HCT116 (cell line): Measurements from ENCODE around the gene SGF29. TPM values are rescaled to one million over a fixed set of nuclear protein-coding genes. Genes with fewer than 3 reads are reported as not detected.

Experiments
- ATAC-seq: fragments of 200-7000 bp; cut with Tn5 transposase; 2 replicates; pipeline ENCODE4 v1.9.1; 2020; ENCODE audit warnings: mild to moderate bottlenecking, moderate library complexity
- BruUV-seq: library from RNA; stranded (reverse); fragments of 400-500 nt; replicated peaks from 2 replicates; lab custom pipeline; 2021; lab: Mats Ljungman, UMichigan
- CTCF ChIA-PET: fragments of 300-600 bp; sonication (Branson Sonifier 250); formaldehyde crosslinking; loops from one replicate; lab custom pipeline; 2021; ENCODE audit warnings: antibody characterized with exemption; lab: Charles Lee
- POLR2A ChIA-PET: fragments of 300-600, 350-600 bp; sonication (Branson Sonifier 250); formaldehyde crosslinking; loops from one replicate; lab custom pipeline; 2021; ENCODE audit warnings: antibody characterized with exemption; lab: Charles Lee
- RAD21 ChIA-PET, 2 experiments: fragments of 300-600 bp; sonication (Branson Sonifier 250); formaldehyde crosslinking; loops; one replicate each; lab custom pipeline; 2023; ENCODE audit warnings: low total read pairs in 2 of 2; ENCODE audit not compliant: uncharacterized antibody in 2 of 2, unreplicated experiment in 2 of 2, low non-redundant PET in 1 of 2; lab: Charles Lee
- DNase-seq: peaks from one replicate; pipeline ENCODE4 v3.0.0-alpha.2; 2010; ENCODE audit warnings: low read depth, low spot score
- H2AFZ ChIP-seq: fragments of 200-600 bp; shearing (Covaris generic), sonication (generic); 2 replicates; pipeline ENCODE4 v1.6.1; 2017; ENCODE audit warnings: low read depth, mixed run types, mixed read lengths, antibody characterized with exemption, low read length; ENCODE audit not compliant: poor library complexity, severe bottlenecking
- H3K27ac ChIP-seq: 2 replicates; pipeline ENCODE4 v1.5.1; 2012; ENCODE audit warnings: low read depth, low read length
- H3K27me3 ChIP-seq: fragments of 200-600 bp; sonication (generic); 2 replicates; pipeline ENCODE4 v1.6.1; 2016; ENCODE audit warnings: mixed run types, low read length, mixed read lengths; ENCODE audit not compliant: insufficient read depth
- H3K36me3 ChIP-seq, 2 experiments: fragments of 200-500 bp in 1 of 2; fragments of 200-600 bp in 1 of 2; sonication (Bioruptor generic) in 1 of 2; sonication (generic) in 1 of 2; 2 replicates each; pipeline versions ENCODE4 v1.5.1 to v1.6.1; 2014 to 2016; ENCODE audit warnings: low read length in 2 of 2, inconsistent platforms in 1 of 2, mixed read lengths in 1 of 2, mixed run types in 1 of 2; ENCODE audit not compliant: insufficient read depth in 2 of 2, control insufficient read depth in 1 of 2
- H3K4me1 ChIP-seq, 2 experiments: fragments of 200-600 bp in 1 of 2; sonication (generic) in 1 of 2; 2 replicates each; pipeline versions ENCODE4 v1.5.1 to v1.6.1; 2012 to 2017; ENCODE audit warnings: low read length in 2 of 2, inconsistent platforms in 1 of 2, mild to moderate bottlenecking in 1 of 2, mixed read lengths in 1 of 2, mixed run types in 1 of 2, moderate library complexity in 1 of 2; ENCODE audit not compliant: insufficient read depth in 2 of 2, control insufficient read depth in 1 of 2
- H3K4me2 ChIP-seq: fragments of 200-600 bp; sonication (generic); 2 replicates; pipeline ENCODE4 v1.6.1; 2017; ENCODE audit warnings: mixed run types, low read length, mixed read lengths
- H3K4me3 ChIP-seq, 2 experiments: fragments of 200-600 bp in 1 of 2; sonication (generic) in 1 of 2; replicated peaks in 1 of 2; 2 replicates each; pipeline ENCODE4 v1.5.1; 2011 to 2016; ENCODE audit warnings: low read length in 2 of 2, control low read depth in 1 of 2, low read depth in 1 of 2, mild to moderate bottlenecking in 1 of 2, mixed read lengths in 1 of 2, mixed run types in 1 of 2
- H3K79me2 ChIP-seq: fragments of 200-600 bp; sonication (generic); 2 replicates; pipeline ENCODE4 v1.6.1; 2017; ENCODE audit warnings: mild to moderate bottlenecking, mixed run types, low read length, moderate library complexity, mixed read lengths; ENCODE audit not compliant: insufficient read depth
- H3K9ac ChIP-seq: fragments of 200-600 bp; sonication (generic); 2 replicates; pipeline ENCODE4 v1.6.1; 2016; ENCODE audit warnings: low read length, mixed read lengths
- H3K9me2 ChIP-seq: fragments of 200-600 bp; sonication (generic), shearing (Covaris generic); 2 replicates; pipeline ENCODE4 v1.6.1; 2017; ENCODE audit warnings: mixed run types, mild to moderate bottlenecking, moderate library complexity; ENCODE audit not compliant: insufficient read depth
- H3K9me3 ChIP-seq, 2 experiments: fragments of 200-500 bp in 1 of 2; fragments of 200-600 bp in 1 of 2; sonication (Bioruptor generic) in 1 of 2; sonication (generic) in 1 of 2; 2 replicates each; pipeline ENCODE4 v1.6.1; 2014 to 2017; ENCODE audit warnings: low read length in 2 of 2, mixed read lengths in 2 of 2, inconsistent platforms in 1 of 2, low read depth in 1 of 2, mild to moderate bottlenecking in 1 of 2, mixed run types in 1 of 2, moderate library complexity in 1 of 2; ENCODE audit not compliant: control insufficient read depth in 1 of 2, insufficient read depth in 1 of 2
- H4K20me1 ChIP-seq: fragments of 200-600 bp; sonication (generic), shearing (Covaris generic); 2 replicates; pipeline ENCODE4 v1.6.1; 2017; ENCODE audit warnings: mixed run types, mild to moderate bottlenecking, moderate library complexity; ENCODE audit not compliant: insufficient read depth
- ATF3 ChIP-seq: IDR thresholded peaks from 2 replicates; pipeline ENCODE4 v1.6.1; 2012
- CBX3 ChIP-seq: IDR thresholded peaks from 2 replicates; pipeline ENCODE4 v1.6.1; 2012; ENCODE audit warnings: low read depth
- CEBPB ChIP-seq: IDR thresholded peaks from 2 replicates; pipeline ENCODE4 v1.6.1; 2012; ENCODE audit warnings: low read depth
- ELF1 ChIP-seq: IDR thresholded peaks from 2 replicates; pipeline ENCODE4 v1.6.1; 2012; ENCODE audit warnings: low read depth, borderline replicate concordance
- EZH2 ChIP-seq: fragments of 200-600 bp; sonication (generic); IDR thresholded peaks from 2 replicates; pipeline ENCODE4 v1.6.1; 2017; ENCODE audit warnings: antibody characterized with exemption, mixed run types
- EZH2phosphoT487 ChIP-seq: fragments of 200-600 bp; IDR thresholded peaks from 2 replicates; pipeline ENCODE4 v1.6.1; 2018; ENCODE audit warnings: antibody characterized with exemption, borderline replicate concordance
- FOSL1 ChIP-seq: IDR thresholded peaks from 2 replicates; pipeline ENCODE4 v1.6.1; 2012; ENCODE audit warnings: low read depth
- MAX ChIP-seq: IDR thresholded peaks from 2 replicates; pipeline ENCODE4 v1.6.1; 2012
- POLR2A ChIP-seq: IDR thresholded peaks from 2 replicates; pipeline ENCODE4 v1.7.0; 2011; ENCODE audit warnings: borderline replicate concordance; ENCODE audit not compliant: insufficient read depth, insufficient read length; ENCODE audit errors: extremely low read depth
- POLR2AphosphoS5 ChIP-seq: IDR thresholded peaks from 2 replicates; pipeline ENCODE4 v1.6.1; 2011; ENCODE audit warnings: mild to moderate bottlenecking, low read depth, low read length, moderate library complexity
- RAD21 ChIP-seq: IDR thresholded peaks from 2 replicates; pipeline ENCODE4 v1.6.1; 2012; ENCODE audit warnings: low read depth, mild to moderate bottlenecking
- SP1 ChIP-seq: IDR thresholded peaks from 2 replicates; pipeline ENCODE4 v1.6.1; 2012; ENCODE audit warnings: low read depth
- SRF ChIP-seq: IDR thresholded peaks from 2 replicates; pipeline ENCODE4 v1.6.1; 2012; ENCODE audit warnings: low read depth
- TCF7L2 ChIP-seq: IDR thresholded peaks from 2 replicates; pipeline ENCODE4 v1.7.0; 2011; ENCODE audit warnings: borderline replicate concordance, inconsistent platforms; ENCODE audit not compliant: insufficient read depth, insufficient read length; ENCODE audit errors: extremely low read depth
- YY1 ChIP-seq: IDR thresholded peaks from 2 replicates; pipeline ENCODE4 v1.6.1; 2011; ENCODE audit warnings: low read length, low read depth, moderate library complexity, mild to moderate bottlenecking; ENCODE audit not compliant: insufficient replicate concordance; ENCODE audit errors: extremely low read depth
- ZFX ChIP-seq: fragments of 450-650 bp; IDR thresholded peaks from 2 replicates; pipeline ENCODE4 v1.6.1; 2017
- intact Hi-C: fragments of 100-400 bp; cut with micrococcal nuclease; formaldehyde crosslinking; loops from 2 replicates; pipeline ENCODE4 v1.10.0; 2022
- total RNA-seq: library from RNA; stranded (reverse); gene quantifications from one replicate; pipeline ENCODE4 v1.2.1, GENCODE V29; 2021; ENCODE audit not compliant: unreplicated experiment
- TF ChIP-seq, protein P1 (sequence below), 3 experiments: fragments of 200-600 bp in 1 of 3; sonication (generic) in 1 of 3; IDR thresholded peaks in 2 of 3; conservative IDR thresholded peaks in 1 of 3; 2 replicates each; pipeline ENCODE4 v1.5.1; 2012 to 2017; ENCODE audit warnings: low read depth in 2 of 3, low read length in 2 of 3, antibody characterized with exemption in 1 of 3, borderline replicate concordance in 1 of 3, control low read depth in 1 of 3, mild to moderate bottlenecking in 1 of 3, mixed read lengths in 1 of 3, mixed run types in 1 of 3, moderate library complexity in 1 of 3; ENCODE audit not compliant: insufficient read depth in 1 of 3
- TF ChIP-seq, protein P2 (sequence below): IDR thresholded peaks from 2 replicates; pipeline ENCODE4 v1.6.1; 2011; ENCODE audit warnings: mild to moderate bottlenecking, low read length, moderate library complexity; ENCODE audit not compliant: insufficient replicate concordance; ENCODE audit errors: extremely low read depth

The SGF29 gene
- total RNA-seq, 1 experiment from 2014 or later = 19.7 TPM

DNA sequence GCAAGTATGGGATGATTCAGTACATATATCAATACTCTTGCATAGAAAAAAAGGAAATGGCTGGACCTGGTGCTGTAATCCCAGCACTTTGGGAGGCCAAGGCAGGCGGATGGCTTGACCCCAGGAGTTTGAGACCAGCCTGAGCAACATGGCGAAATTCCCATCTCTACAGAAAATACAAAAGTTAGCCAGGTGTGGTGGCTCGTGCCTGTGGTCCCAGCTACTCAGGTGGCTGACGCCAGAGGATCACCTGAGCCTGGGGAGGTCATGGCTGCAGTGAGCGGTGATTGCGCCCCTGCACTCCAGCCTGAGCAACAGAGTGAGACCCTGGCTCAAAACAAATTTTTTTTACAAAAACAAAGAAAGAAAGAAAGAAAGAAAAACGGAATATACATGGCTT, 7.1 kb upstream of the SGF29 start (continued):
- TF ChIP-seq EZH2 (no peak), ATF3 (no peak), FOSL1 (no peak), SRF (no peak), EZH2phosphoT487 (no peak), ZFX (no peak), CBX3 (no peak), POLR2AphosphoS5 (no peak), ELF1 (no peak)

DNA sequence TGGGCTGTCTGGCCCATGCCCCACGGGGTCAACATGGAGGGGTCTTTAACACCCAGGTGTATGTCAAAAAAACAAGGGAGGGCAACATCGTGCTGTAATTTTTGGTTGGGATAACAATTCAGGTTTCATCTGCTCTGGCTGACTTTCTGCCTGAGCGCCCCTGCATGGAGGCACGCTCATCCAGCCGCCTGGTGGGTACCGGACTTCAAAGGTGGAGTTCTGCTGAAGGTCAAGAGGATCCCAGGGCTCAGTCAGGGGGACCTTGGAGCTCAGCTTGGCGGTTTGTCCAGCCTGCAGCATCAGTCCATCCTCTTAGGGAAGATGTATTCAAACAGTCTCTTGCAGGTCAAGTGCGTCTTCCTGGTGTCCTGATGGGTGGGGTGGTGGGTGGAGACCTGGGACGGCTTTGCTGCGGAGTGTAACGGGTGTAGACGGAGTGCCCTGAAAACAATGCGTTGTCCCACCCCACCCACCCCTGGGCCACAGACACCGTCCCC, 5.4 kb upstream of the SGF29 start:
- TF ChIP-seq FOSL1 = no peak
- no peak for TF ChIP-seq POLR2A
- no peak for TF ChIP-seq POLR2AphosphoS5
- TF ChIP-seq, protein P1, sequence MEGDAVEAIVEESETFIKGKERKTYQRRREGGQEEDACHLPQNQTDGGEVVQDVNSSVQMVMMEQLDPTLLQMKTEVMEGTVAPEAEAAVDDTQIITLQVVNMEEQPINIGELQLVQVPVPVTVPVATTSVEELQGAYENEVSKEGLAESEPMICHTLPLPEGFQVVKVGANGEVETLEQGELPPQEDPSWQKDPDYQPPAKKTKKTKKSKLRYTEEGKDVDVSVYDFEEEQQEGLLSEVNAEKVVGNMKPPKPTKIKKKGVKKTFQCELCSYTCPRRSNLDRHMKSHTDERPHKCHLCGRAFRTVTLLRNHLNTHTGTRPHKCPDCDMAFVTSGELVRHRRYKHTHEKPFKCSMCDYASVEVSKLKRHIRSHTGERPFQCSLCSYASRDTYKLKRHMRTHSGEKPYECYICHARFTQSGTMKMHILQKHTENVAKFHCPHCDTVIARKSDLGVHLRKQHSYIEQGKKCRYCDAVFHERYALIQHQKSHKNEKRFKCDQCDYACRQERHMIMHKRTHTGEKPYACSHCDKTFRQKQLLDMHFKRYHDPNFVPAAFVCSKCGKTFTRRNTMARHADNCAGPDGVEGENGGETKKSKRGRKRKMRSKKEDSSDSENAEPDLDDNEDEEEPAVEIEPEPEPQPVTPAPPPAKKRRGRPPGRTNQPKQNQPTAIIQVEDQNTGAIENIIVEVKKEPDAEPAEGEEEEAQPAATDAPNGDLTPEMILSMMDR (IDR thresholded peaks at IDR 0.05 in 2 of 3, conservative IDR thresholded peaks at IDR 0.05 in 1 of 3; ENCODE audit: borderline replicate concordance in 1 of 3, insufficient read depth in 1 of 3, low read depth in 2 of 3, low read length in 2 of 3) = no peak
- TF ChIP-seq MAX = no peak
- TF ChIP-seq SP1 = no peak
- no peak for TF ChIP-seq RAD21
- TF ChIP-seq YY1 = no peak
- TF ChIP-seq TCF7L2 = no peak
- TF ChIP-seq ELF1 = no peak
- TF ChIP-seq, protein P2, sequence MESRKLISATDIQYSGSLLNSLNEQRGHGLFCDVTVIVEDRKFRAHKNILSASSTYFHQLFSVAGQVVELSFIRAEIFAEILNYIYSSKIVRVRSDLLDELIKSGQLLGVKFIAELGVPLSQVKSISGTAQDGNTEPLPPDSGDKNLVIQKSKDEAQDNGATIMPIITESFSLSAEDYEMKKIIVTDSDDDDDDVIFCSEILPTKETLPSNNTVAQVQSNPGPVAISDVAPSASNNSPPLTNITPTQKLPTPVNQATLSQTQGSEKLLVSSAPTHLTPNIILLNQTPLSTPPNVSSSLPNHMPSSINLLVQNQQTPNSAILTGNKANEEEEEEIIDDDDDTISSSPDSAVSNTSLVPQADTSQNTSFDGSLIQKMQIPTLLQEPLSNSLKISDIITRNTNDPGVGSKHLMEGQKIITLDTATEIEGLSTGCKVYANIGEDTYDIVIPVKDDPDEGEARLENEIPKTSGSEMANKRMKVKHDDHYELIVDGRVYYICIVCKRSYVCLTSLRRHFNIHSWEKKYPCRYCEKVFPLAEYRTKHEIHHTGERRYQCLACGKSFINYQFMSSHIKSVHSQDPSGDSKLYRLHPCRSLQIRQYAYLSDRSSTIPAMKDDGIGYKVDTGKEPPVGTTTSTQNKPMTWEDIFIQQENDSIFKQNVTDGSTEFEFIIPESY = no peak
- no peak for TF ChIP-seq EZH2
- TF ChIP-seq CEBPB = no peak
- ChIA-PET RAD21 (no interaction called here), CTCF (no interaction called here), POLR2A (no interaction called here)
- Histone ChIP-seq H3K4me1 (peaks cover 0 to 6% of the 10 kb centered on the region in 2 experiments; a peak in 2 of 4 replicates), H2AFZ (no peak overlapping the region), H3K9me2 (no peaks in the 10 kb centered on the region), H3K27ac (no peak overlapping the region), H3K9ac (no peak overlapping the region), H3K4me3 (no peak overlapping the region), H4K20me1 (no peaks in the 10 kb centered on the region), H3K4me2 (no peak overlapping the region), H3K27me3 (no peaks in the 10 kb centered on the region), H3K79me2 (no peaks in the 10 kb centered on the region), H3K36me3 (no peaks in the 10 kb centered on the region), H3K9me3 (no peaks in the 10 kb centered on the region)
- no TSS peak for BruUV-seq
- intact Hi-C loops = loop anchor here (5.0 kb wide), 2 partner anchors 226 to 336 kb away; partner anchors contain the start of gene XPO6
- ATAC-seq = no peak
- no peak for DNase-seq
